Suprapubic skin (tissue), 4 donors: ENCODE measurements around the gene NR5A2.

Source experiments
- EP300 ChIP-seq: sonication (generic); formaldehyde crosslinking; IDR thresholded peaks from one replicate; pipeline ENCODE4 v1.6.1; 2017; ENCODE audit warnings: antibody characterized with exemption
- POLR2A ChIP-seq, 2 donors: fragments of 450-650 bp; IDR thresholded peaks; one replicate each; pipeline ENCODE4 v1.6.1; 2017; ENCODE audit warnings: antibody characterized with exemption in 2 of 2, mild to moderate bottlenecking in 2 of 2, moderate library complexity in 2 of 2
- POLR2AphosphoS5 ChIP-seq, 3 donors: sonication (generic); formaldehyde crosslinking; IDR thresholded peaks; one replicate each; pipeline ENCODE4 v1.6.1; 2017; ENCODE audit warnings: antibody characterized with exemption in 3 of 3
- TF ChIP-seq, protein P1 (sequence below), 2 donors: fragments of 200-600 bp in 1 of 2; fragments of 450-650 bp in 1 of 2; sonication (generic) in 1 of 2; IDR thresholded peaks; one replicate each; pipeline ENCODE4 v1.5.1; 2016 to 2019; ENCODE audit warnings: antibody characterized with exemption in 2 of 2, mild to moderate bottlenecking in 1 of 2, moderate library complexity in 1 of 2

DNA sequence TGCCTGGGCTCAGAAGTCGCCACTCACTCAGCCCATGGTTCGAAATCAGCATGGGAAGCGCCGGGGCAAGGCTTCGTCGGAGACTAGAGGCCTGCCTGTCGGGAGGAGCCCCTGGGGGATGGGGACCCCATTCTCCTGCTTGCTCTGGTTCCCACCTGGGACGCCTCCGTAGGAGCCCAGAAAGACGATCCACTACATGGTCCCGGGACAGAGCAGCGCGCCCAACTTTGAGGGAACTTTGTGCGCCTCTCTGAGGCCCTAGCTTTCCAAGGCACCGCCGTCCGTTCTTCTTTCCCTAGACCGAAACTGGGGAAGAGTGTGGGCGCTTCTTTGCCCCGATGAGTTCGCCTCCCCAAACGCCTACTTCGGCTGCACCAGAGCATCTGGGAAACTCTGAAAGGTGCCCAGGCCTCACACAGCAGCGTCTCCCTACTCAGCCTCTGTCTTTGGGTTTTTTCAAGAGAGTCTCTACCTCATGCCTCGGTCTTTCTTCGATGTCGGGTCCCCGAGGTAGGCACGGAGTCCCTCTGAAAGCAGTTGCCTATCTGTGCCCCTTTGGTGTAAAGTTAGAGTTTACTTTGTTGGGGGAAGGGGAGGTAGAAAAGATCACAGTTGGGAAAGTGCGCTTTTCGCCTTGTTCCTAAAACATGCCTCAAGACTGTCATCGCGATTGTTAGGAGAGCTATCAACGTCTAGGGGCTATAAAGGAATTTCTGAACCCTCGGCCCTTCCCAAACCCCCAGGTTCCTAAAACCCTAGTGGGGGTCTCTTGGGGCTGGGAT lies 14.0 kb downstream of the NR5A2 start:
- TF ChIP-seq POLR2AphosphoS5 (IDR thresholded peaks at IDR 0.05), result no peak
- TF ChIP-seq, protein P1, sequence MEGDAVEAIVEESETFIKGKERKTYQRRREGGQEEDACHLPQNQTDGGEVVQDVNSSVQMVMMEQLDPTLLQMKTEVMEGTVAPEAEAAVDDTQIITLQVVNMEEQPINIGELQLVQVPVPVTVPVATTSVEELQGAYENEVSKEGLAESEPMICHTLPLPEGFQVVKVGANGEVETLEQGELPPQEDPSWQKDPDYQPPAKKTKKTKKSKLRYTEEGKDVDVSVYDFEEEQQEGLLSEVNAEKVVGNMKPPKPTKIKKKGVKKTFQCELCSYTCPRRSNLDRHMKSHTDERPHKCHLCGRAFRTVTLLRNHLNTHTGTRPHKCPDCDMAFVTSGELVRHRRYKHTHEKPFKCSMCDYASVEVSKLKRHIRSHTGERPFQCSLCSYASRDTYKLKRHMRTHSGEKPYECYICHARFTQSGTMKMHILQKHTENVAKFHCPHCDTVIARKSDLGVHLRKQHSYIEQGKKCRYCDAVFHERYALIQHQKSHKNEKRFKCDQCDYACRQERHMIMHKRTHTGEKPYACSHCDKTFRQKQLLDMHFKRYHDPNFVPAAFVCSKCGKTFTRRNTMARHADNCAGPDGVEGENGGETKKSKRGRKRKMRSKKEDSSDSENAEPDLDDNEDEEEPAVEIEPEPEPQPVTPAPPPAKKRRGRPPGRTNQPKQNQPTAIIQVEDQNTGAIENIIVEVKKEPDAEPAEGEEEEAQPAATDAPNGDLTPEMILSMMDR (IDR thresholded peaks at IDR 0.05), result no peak
- TF ChIP-seq EP300, result no peak
- TF ChIP-seq POLR2A (IDR thresholded peaks at IDR 0.05), result no peak
